ENCODE measurements around the gene ZNF169. TPM values are rescaled to one million over a fixed set of nuclear protein-coding genes. Genes with fewer than 3 reads are reported as not detected.
"Not testable (repeated sequence)": the region's sequence is repeated elsewhere in the genome, so short reads cannot be mapped to it uniquely, and the experiment has no call there.

The ZNF169 gene
- total RNA-seq, 6 experiments from 2014 or later, result 1.1 to 2.2 (median 1.4) TPM

DNA sequence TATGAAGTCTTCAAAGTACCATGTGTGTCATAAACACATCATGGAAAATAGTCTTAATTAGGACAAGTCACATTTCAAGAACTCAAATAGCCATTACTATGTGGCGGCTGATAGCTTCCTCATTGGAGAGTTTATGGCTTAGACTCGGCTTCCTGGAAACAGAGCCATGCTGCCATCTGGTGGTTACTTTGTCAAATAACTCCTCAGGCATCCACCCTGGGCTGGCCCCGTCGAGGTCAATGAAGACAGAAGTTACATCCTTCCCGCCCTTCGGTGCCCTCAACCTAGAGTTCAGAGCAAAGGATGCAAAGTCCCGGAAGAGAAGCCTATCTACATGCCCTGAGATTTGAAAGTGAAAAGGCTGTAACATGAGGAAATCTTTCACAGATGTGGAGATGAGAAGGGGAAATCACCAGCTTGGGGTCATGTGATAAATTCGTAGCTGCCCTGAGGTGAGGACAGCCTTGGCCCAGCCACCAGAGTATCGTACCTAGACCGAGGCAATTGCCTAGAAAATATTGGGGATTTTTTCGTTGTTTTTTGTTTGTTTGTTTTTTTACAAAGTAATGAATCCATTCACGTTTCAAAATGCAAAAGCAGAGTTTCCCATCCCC is 45.5 kb upstream of the ZNF169 start:
- ATAC-seq (peak; percentile 98 to 99 (median 98)), DNase-seq (peak; percentile 57 to 73 (median 67))
- H3K4me3 ChIP-seq, result no peak overlapping the region
- no peaks in the 10 kb centered on the region for H3K36me3 ChIP-seq
- H3K9me3 ChIP-seq, result no peaks in the 10 kb centered on the region
- TF ChIP-seq POLR2A (IDR thresholded peaks at IDR 0.05), result no peak
- TF ChIP-seq, protein P1, sequence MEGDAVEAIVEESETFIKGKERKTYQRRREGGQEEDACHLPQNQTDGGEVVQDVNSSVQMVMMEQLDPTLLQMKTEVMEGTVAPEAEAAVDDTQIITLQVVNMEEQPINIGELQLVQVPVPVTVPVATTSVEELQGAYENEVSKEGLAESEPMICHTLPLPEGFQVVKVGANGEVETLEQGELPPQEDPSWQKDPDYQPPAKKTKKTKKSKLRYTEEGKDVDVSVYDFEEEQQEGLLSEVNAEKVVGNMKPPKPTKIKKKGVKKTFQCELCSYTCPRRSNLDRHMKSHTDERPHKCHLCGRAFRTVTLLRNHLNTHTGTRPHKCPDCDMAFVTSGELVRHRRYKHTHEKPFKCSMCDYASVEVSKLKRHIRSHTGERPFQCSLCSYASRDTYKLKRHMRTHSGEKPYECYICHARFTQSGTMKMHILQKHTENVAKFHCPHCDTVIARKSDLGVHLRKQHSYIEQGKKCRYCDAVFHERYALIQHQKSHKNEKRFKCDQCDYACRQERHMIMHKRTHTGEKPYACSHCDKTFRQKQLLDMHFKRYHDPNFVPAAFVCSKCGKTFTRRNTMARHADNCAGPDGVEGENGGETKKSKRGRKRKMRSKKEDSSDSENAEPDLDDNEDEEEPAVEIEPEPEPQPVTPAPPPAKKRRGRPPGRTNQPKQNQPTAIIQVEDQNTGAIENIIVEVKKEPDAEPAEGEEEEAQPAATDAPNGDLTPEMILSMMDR (IDR thresholded peaks at IDR 0.05), result peak; percentile 82 to 90 (median 86)
- 5% methylated on average over 12 of the region's 12 CpGs for WGBS (ENCODE audit: insufficient coverage, low coverage, low lambda C conversion rate, missing lambda C conversion rate)
- intact Hi-C loops (cut with DNase I), result loop anchor here in 1 of 2 donors (5.0 kb wide), 1 partner anchor 146 kb away; no protein-coding TSS in a partner anchor
- H3K27ac ChIP-seq, result no peak overlapping the region
- no peaks in the 10 kb centered on the region for H3K4me1 ChIP-seq
- H3K27me3 ChIP-seq, result no peaks in the 10 kb centered on the region

DNA sequence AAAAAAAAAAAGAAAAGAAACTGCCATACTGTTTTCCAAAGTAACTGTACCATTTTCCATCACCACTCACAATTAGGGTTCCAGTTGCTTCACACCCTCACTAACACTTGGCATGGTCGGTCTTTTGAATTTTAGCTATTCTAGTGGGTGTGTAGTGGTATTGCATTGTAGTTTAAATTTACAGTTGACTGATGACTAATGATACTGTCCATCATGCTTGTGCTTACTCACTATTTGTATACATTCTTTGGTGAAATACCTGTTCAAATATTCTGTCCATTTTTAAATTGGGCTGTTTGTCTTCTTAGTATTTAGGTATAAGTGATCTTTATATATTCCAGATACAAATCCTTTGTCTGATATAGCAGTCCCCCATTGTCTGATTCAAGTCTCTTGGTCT is 36.2 kb upstream of the ZNF169 start:
- Histone ChIP-seq H3K27ac (no peak overlapping the region), H3K27me3 (no peaks in the 10 kb centered on the region), H3K4me3 (no peak overlapping the region), H3K36me3 (no peaks in the 10 kb centered on the region), H3K4me1 (no peaks in the 10 kb centered on the region), H3K9me3 (no peaks in the 10 kb centered on the region)
- intact Hi-C loops (cut with DNase I), result no loop called here
- no peak for TF ChIP-seq POLR2A (IDR thresholded peaks at IDR 0.05)
- TF ChIP-seq, protein P1 (IDR thresholded peaks at IDR 0.05), result no peak
- DNase-seq (no peak), ATAC-seq (no peak)
- WGBS (ENCODE audit: insufficient coverage, low coverage, low lambda C conversion rate, missing lambda C conversion rate), result 58% methylated on average over 1 of the region's 1 CpG

DNA sequence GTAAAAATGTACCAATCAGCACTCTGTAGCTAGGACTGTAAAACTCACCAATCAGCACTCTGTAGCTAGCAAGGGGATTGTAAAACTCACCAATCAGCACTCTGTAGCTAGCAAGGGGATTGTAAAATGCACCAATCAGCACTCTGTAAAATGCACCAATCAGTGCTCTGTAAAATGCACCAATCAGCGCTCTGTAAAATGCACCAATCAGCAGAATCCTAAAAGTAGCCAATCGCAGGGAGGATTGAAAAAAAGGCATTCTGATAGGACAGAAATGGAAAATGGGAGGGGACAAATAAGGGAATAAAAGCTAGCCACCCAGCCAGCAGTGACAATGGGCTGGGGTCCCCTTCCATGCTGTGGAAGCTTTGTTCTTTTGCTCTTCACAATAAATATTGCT is 33.7 kb upstream of the ZNF169 start:
- H3K4me1 ChIP-seq; ATAC-seq; H3K9me3 ChIP-seq; DNase-seq; H3K36me3 ChIP-seq; intact Hi-C loops (cut with DNase I); H3K4me3 ChIP-seq; H3K27ac ChIP-seq; H3K27me3 ChIP-seq: not testable (repeated sequence)
- 60% methylated on average over 1 of the region's 2 CpGs for WGBS (ENCODE audit: insufficient coverage, low coverage, low lambda C conversion rate, missing lambda C conversion rate)

DNA sequence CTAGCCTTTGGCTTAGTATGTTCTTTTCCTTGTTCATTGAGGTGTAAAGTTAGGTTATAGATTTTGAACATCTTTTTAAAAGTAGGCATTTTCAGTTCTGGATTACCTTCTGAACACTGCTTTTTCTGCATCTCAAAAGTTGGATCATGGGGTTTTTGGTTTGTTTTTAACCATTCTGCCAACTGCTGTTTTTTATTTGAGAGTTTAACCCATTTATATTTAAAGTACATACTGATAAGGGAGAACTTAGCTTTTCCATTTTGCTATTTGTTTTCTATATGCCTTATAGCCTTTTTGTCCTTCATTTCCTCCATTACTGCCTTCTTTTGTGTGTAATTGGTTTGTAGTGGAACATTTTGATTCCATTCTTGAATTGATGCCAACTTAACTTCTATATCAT is 30.5 kb upstream of the ZNF169 start:
- DNase-seq (no peak), ATAC-seq (no peak)
- H3K27ac ChIP-seq, result no peak overlapping the region
- H3K4me1 ChIP-seq, result no peaks in the 10 kb centered on the region
- H3K4me3 ChIP-seq, result no peak overlapping the region
- H3K36me3 ChIP-seq, result no peaks in the 10 kb centered on the region
- TF ChIP-seq, protein P1 (IDR thresholded peaks at IDR 0.05), result no peak
- TF ChIP-seq POLR2A (IDR thresholded peaks at IDR 0.05), result no peak
- intact Hi-C loops (cut with DNase I), result no loop called here
- H3K9me3 ChIP-seq, result no peaks in the 10 kb centered on the region
- H3K27me3 ChIP-seq, result no peaks in the 10 kb centered on the region

DNA sequence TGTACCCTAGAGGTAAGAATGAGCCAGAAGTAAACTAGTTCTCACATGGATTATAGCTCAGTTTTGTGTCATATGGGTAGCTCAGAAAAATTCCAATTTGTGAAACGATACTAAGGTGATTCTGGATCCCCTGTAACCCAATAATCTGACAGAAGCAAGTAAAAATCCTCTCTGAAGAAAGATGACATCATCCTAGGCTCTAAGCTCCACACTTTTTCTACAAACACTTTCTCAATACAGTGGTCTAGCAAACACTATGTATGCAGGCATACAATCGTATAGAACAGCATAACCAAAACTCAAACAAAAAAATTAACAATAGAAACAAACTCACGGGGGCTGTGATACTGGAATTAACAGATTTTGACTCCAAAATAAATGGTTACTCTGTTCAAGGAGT is 26.7 kb upstream of the ZNF169 start:
- ATAC-seq (no peak), DNase-seq (no peak)
- Histone ChIP-seq H3K36me3 (no peaks in the 10 kb centered on the region), H3K27ac (no peak overlapping the region), H3K27me3 (no peaks in the 10 kb centered on the region), H3K4me3 (no peak overlapping the region), H3K4me1 (no peaks in the 10 kb centered on the region), H3K9me3 (no peaks in the 10 kb centered on the region)
- WGBS (ENCODE audit: insufficient coverage, low coverage, low lambda C conversion rate, missing lambda C conversion rate), result 46% methylated on average over 3 of the region's 3 CpGs
- TF ChIP-seq, protein P1 (IDR thresholded peaks at IDR 0.05), result no peak
- TF ChIP-seq POLR2A (IDR thresholded peaks at IDR 0.05), result no peak
- intact Hi-C loops (cut with DNase I), result no loop called here

DNA sequence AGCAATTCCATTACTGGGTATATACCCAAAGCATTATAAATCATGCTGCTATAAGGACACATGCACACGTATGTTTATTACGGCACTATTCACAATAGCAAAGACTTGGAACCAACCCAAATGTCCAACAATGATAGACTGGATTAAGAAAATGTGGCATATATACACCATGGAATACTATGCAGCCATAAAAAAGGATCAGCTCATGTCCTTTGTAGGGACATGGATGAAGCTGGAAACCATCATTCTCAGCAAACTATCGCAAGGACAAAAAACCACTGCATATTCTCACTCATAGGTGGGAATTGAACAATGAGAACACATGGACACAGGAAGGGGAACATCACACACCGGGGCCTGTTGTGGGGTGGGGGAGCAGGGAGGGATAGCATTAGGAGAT is 18.0 kb upstream of the ZNF169 start:
- H3K4me3 ChIP-seq; H3K27me3 ChIP-seq; intact Hi-C loops (cut with DNase I); H3K36me3 ChIP-seq; H3K9me3 ChIP-seq; ATAC-seq; DNase-seq; H3K27ac ChIP-seq; H3K4me1 ChIP-seq: not testable (repeated sequence)
- WGBS (ENCODE audit: insufficient coverage, low coverage, low lambda C conversion rate, missing lambda C conversion rate), result 100% methylated on average over 4 of the region's 4 CpGs

All from right lobe of liver (tissue), 6 donors.